GM23338 (cell line): ENCODE data around the gene TMEM255B. TPM values are rescaled to one million over a fixed set of nuclear protein-coding genes. Genes with fewer than 3 reads are reported as not detected.

Source experiments
- ATAC-seq: fragments of 200-7000 bp; cut with Tn5 transposase; 3 replicates; pipeline ENCODE4 v1.9.1; 2020
- DNase-seq: peaks from one replicate; pipeline ENCODE4 v3.0.0-alpha.2; 2015; ENCODE audit warnings: low spot score
- H2AFZ ChIP-seq: fragments of 200-600 bp; sonication (generic); 2 replicates; pipeline ENCODE4 v1.8.0; 2016; ENCODE audit warnings: antibody characterized with exemption, mild to moderate bottlenecking, moderate library complexity
- H3F3A ChIP-seq: fragments of 200-600 bp; sonication (generic); replicated peaks from 2 replicates; pipeline ENCODE4 v1.8.0; 2017; ENCODE audit warnings: antibody characterized with exemption, mixed run types, low read depth
- H3K27ac ChIP-seq: fragments of 200-600 bp; sonication (generic); 2 replicates; pipeline ENCODE4 v1.6.1; 2016; ENCODE audit warnings: low read depth
- H3K27me3 ChIP-seq: fragments of 200-600 bp; sonication (generic); 2 replicates; pipeline ENCODE4 v1.8.0; 2016; ENCODE audit warnings: mild to moderate bottlenecking, mixed run types, moderate library complexity; ENCODE audit not compliant: insufficient read depth
- H3K36me3 ChIP-seq: fragments of 200-600 bp; sonication (generic); 2 replicates; pipeline ENCODE4 v1.8.0; 2016; ENCODE audit warnings: mild to moderate bottlenecking; ENCODE audit not compliant: insufficient read depth
- H3K4me1 ChIP-seq: fragments of 200-600 bp; sonication (generic); 2 replicates; pipeline ENCODE4 v1.8.0; 2016; ENCODE audit warnings: mild to moderate bottlenecking, moderate library complexity; ENCODE audit not compliant: insufficient read depth
- H3K4me2 ChIP-seq: fragments of 200-600 bp; sonication (generic); 2 replicates; pipeline ENCODE4 v1.7.1; 2017; ENCODE audit warnings: mixed run types
- H3K4me3 ChIP-seq: fragments of 200-600 bp; sonication (generic); 2 replicates; pipeline ENCODE4 v1.6.1; 2016; ENCODE audit warnings: mixed run types
- H3K79me2 ChIP-seq: fragments of 200-600 bp; sonication (generic); replicated peaks from 2 replicates; pipeline ENCODE4 v1.8.0; 2017; ENCODE audit warnings: mild to moderate bottlenecking; ENCODE audit not compliant: insufficient read depth
- H3K9me2 ChIP-seq: fragments of 200-600 bp; sonication (generic); 2 replicates; pipeline ENCODE4 v1.8.0; 2017; ENCODE audit not compliant: insufficient read depth
- H4K20me1 ChIP-seq: fragments of 200-600 bp; sonication (generic); replicated peaks from 2 replicates; pipeline ENCODE4 v1.8.0; 2017; ENCODE audit warnings: mild to moderate bottlenecking; ENCODE audit not compliant: insufficient read depth
- H3K27ac Mint-ChIP-seq: 2 replicates; pipeline ENCODE4 v1.8.0; 2020; ENCODE audit warnings: inconsistent platforms, mild to moderate bottlenecking, moderate library complexity, mixed read lengths
- H3K27me3 Mint-ChIP-seq: 3 replicates; pipeline ENCODE4 v1.8.0; 2022; ENCODE audit warnings: low read depth, mild to moderate bottlenecking, moderate library complexity, mixed read lengths, inconsistent platforms; ENCODE audit not compliant: insufficient read depth, poor library complexity
- H3K36me3 Mint-ChIP-seq: 3 replicates; pipeline ENCODE4 v1.8.0; 2021; ENCODE audit warnings: low read depth, mild to moderate bottlenecking, inconsistent platforms, moderate library complexity, mixed read lengths
- H3K4me1 Mint-ChIP-seq: 3 replicates; pipeline ENCODE4 v1.8.0; 2020; ENCODE audit warnings: mild to moderate bottlenecking, inconsistent platforms, mixed read lengths
- H3K4me3 Mint-ChIP-seq: 3 replicates; pipeline ENCODE4 v1.8.0; 2021; ENCODE audit warnings: moderate library complexity, mild to moderate bottlenecking, inconsistent platforms, mixed read lengths
- H3K9me3 Mint-ChIP-seq: 3 replicates; pipeline ENCODE4 v1.8.0; 2020; ENCODE audit warnings: moderate library complexity, mild to moderate bottlenecking, inconsistent platforms, mixed read lengths
- CREB1 ChIP-seq: fragments of 250-450 bp; sonication (Bioruptor Pico); IDR thresholded peaks from 2 replicates; pipeline ENCODE4 v1.5.0; 2020; ENCODE audit warnings: low read depth, mild to moderate bottlenecking, moderate library complexity
- ETS1 ChIP-seq: IDR thresholded peaks from 2 replicates; pipeline ENCODE4 v1.6.1; 2016; ENCODE audit warnings: antibody characterized with exemption
- EZH2 ChIP-seq: fragments of 200-600 bp; sonication (generic); IDR thresholded peaks from one replicate; pipeline ENCODE4 v1.8.0; 2017; ENCODE audit warnings: antibody characterized with exemption, mild to moderate bottlenecking, low read depth; ENCODE audit not compliant: unreplicated experiment
- EZH2phosphoT487 ChIP-seq: fragments of 200-600 bp; sonication (generic); IDR thresholded peaks from one replicate; pipeline ENCODE4 v1.8.1; 2018; ENCODE audit warnings: antibody characterized with exemption; ENCODE audit not compliant: unreplicated experiment
- JUNB ChIP-seq: IDR thresholded peaks from one replicate; pipeline ENCODE4 v1.6.1; 2016; ENCODE audit warnings: antibody characterized with exemption; ENCODE audit not compliant: unreplicated experiment
- NANOG ChIP-seq: IDR thresholded peaks from 2 replicates; pipeline ENCODE4 v1.6.1; 2016; ENCODE audit warnings: antibody characterized with exemption, borderline replicate concordance
- POLR2AphosphoS5 ChIP-seq: IDR thresholded peaks from 2 replicates; pipeline ENCODE4 v1.6.1; 2016; ENCODE audit warnings: antibody characterized with exemption, low read depth
- STAT1 ChIP-seq: IDR thresholded peaks from one replicate; pipeline ENCODE4 v1.6.1; 2016; ENCODE audit warnings: antibody characterized with exemption; ENCODE audit not compliant: unreplicated experiment
- ZNF114 ChIP-seq: fragments of 250-450 bp; sonication (Bioruptor Pico); IDR thresholded peaks from 2 replicates; pipeline ENCODE4 v1.5.0; 2020; ENCODE audit warnings: mild to moderate bottlenecking, moderate library complexity
- ZNF331 ChIP-seq: fragments of 250-450 bp; sonication (Bioruptor Pico); IDR thresholded peaks from 2 replicates; pipeline ENCODE4 v1.5.0; 2020; ENCODE audit warnings: low read depth, mild to moderate bottlenecking, moderate library complexity
- polyA plus RNA-seq: library from polyadenylated mRNA; unstranded; fragments of >200 nt; fragmentation: Nextera tagmentation; extraction: Ambion mirVana; gene quantifications from 2 replicates; pipeline ENCODE4 v1.2.1, GENCODE V29; 2016
- total RNA-seq: library from RNA; depleted of rRNA; stranded (reverse); fragments of >200 nt; shearing (Covaris generic); gene quantifications from 2 replicates; pipeline ENCODE4 v1.2.3, GENCODE V29; 2014
- TF ChIP-seq, protein P1 (sequence below), 2 experiments: fragments of 200-600 bp in 1 of 2; sonication (generic) in 1 of 2; conservative IDR thresholded peaks; 2 replicates each; pipeline versions ENCODE4 v1.5.1 to v1.6.1; 2016 to 2017; ENCODE audit warnings: antibody characterized with exemption in 2 of 2, low read depth in 2 of 2, mild to moderate bottlenecking in 2 of 2, moderate library complexity in 1 of 2
- TF ChIP-seq, protein P2 (sequence below): IDR thresholded peaks from one replicate; pipeline ENCODE4 v1.6.1; 2018; ENCODE audit warnings: antibody characterized with exemption; ENCODE audit not compliant: unreplicated experiment
- TF ChIP-seq, protein P3 (sequence below): fragments of 250-450 bp; sonication (Bioruptor Pico); IDR thresholded peaks from 2 replicates; pipeline ENCODE4 v1.5.0; 2020; ENCODE audit warnings: mild to moderate bottlenecking, moderate library complexity

TMEM255B gene
- total and polyA plus RNA-seq, 2 experiments from 2014 or later: 0.69 to 4.4 TPM

DNA sequence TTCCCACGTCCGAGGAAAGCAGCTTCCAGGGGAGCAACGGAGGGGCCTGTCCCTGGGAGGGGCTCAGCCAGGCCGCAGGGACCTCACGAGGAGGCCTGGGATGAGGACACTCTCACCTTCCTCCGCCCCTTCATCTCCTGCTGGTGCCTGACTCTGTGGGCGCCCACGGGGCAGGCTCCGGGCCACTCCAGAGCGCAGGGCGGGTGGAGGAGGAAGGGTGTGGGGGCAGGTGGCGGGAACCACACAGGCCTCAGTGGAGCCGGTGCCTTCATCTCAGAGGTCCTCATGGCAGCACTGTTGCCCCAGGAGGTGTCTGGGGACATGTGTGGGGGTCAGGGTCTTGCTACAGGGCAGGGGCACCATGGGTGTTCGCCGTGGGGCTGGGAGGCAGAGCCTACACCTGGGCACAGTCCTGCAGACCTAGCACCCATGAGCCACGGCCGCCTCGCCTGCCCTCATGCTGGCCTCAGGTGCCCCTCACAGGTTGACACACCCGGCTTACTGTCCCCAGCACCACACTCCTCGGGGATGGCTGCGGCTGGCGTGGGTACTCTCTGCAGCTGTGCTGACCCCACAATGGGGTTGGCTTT is 10.1 kb upstream of the TMEM255B start:
- H3K9me2 ChIP-seq: peaks cover 4% of the 10 kb centered on the region; the same call in 1 of the 2 replicates
- no peak overlapping the region for H3K4me3 ChIP-seq
- ATAC-seq (no peak), DNase-seq (no peak)
- peaks cover 14% of the 10 kb centered on the region; the same call in 2 of the 3 replicates for H3K36me3 Mint-ChIP-seq
- H3K4me3 Mint-ChIP-seq: no peak overlapping the region
- no peak overlapping the region for H2AFZ ChIP-seq
- no peak overlapping the region for H3K27ac ChIP-seq
- H3K79me2 ChIP-seq: no peaks in the 10 kb centered on the region
- H4K20me1 ChIP-seq: no peaks in the 10 kb centered on the region
- no peaks in the 10 kb centered on the region for H3K27me3 ChIP-seq
- no peaks in the 10 kb centered on the region for H3K4me1 ChIP-seq
- no peak for TF ChIP-seq STAT1
- no peak for TF ChIP-seq ETS1
- TF ChIP-seq, protein P1, sequence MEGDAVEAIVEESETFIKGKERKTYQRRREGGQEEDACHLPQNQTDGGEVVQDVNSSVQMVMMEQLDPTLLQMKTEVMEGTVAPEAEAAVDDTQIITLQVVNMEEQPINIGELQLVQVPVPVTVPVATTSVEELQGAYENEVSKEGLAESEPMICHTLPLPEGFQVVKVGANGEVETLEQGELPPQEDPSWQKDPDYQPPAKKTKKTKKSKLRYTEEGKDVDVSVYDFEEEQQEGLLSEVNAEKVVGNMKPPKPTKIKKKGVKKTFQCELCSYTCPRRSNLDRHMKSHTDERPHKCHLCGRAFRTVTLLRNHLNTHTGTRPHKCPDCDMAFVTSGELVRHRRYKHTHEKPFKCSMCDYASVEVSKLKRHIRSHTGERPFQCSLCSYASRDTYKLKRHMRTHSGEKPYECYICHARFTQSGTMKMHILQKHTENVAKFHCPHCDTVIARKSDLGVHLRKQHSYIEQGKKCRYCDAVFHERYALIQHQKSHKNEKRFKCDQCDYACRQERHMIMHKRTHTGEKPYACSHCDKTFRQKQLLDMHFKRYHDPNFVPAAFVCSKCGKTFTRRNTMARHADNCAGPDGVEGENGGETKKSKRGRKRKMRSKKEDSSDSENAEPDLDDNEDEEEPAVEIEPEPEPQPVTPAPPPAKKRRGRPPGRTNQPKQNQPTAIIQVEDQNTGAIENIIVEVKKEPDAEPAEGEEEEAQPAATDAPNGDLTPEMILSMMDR (conservative IDR thresholded peaks at IDR 0.05; ENCODE audit: low read depth in 2 of 2): no peak
- no peak for TF ChIP-seq ZNF114
- no peak for TF ChIP-seq EZH2
- TF ChIP-seq POLR2AphosphoS5: no peak
- TF ChIP-seq EZH2phosphoT487: no peak
- no peak for TF ChIP-seq ZNF331 (CRISPR knock-in tag)
- TF ChIP-seq NANOG: no peak
- no peak for TF ChIP-seq CREB1 (CRISPR knock-in tag)
- no peak for TF ChIP-seq JUNB
- TF ChIP-seq, protein P2, sequence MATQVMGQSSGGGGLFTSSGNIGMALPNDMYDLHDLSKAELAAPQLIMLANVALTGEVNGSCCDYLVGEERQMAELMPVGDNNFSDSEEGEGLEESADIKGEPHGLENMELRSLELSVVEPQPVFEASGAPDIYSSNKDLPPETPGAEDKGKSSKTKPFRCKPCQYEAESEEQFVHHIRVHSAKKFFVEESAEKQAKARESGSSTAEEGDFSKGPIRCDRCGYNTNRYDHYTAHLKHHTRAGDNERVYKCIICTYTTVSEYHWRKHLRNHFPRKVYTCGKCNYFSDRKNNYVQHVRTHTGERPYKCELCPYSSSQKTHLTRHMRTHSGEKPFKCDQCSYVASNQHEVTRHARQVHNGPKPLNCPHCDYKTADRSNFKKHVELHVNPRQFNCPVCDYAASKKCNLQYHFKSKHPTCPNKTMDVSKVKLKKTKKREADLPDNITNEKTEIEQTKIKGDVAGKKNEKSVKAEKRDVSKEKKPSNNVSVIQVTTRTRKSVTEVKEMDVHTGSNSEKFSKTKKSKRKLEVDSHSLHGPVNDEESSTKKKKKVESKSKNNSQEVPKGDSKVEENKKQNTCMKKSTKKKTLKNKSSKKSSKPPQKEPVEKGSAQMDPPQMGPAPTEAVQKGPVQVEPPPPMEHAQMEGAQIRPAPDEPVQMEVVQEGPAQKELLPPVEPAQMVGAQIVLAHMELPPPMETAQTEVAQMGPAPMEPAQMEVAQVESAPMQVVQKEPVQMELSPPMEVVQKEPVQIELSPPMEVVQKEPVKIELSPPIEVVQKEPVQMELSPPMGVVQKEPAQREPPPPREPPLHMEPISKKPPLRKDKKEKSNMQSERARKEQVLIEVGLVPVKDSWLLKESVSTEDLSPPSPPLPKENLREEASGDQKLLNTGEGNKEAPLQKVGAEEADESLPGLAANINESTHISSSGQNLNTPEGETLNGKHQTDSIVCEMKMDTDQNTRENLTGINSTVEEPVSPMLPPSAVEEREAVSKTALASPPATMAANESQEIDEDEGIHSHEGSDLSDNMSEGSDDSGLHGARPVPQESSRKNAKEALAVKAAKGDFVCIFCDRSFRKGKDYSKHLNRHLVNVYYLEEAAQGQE: no peak
- TF ChIP-seq, protein P3, sequence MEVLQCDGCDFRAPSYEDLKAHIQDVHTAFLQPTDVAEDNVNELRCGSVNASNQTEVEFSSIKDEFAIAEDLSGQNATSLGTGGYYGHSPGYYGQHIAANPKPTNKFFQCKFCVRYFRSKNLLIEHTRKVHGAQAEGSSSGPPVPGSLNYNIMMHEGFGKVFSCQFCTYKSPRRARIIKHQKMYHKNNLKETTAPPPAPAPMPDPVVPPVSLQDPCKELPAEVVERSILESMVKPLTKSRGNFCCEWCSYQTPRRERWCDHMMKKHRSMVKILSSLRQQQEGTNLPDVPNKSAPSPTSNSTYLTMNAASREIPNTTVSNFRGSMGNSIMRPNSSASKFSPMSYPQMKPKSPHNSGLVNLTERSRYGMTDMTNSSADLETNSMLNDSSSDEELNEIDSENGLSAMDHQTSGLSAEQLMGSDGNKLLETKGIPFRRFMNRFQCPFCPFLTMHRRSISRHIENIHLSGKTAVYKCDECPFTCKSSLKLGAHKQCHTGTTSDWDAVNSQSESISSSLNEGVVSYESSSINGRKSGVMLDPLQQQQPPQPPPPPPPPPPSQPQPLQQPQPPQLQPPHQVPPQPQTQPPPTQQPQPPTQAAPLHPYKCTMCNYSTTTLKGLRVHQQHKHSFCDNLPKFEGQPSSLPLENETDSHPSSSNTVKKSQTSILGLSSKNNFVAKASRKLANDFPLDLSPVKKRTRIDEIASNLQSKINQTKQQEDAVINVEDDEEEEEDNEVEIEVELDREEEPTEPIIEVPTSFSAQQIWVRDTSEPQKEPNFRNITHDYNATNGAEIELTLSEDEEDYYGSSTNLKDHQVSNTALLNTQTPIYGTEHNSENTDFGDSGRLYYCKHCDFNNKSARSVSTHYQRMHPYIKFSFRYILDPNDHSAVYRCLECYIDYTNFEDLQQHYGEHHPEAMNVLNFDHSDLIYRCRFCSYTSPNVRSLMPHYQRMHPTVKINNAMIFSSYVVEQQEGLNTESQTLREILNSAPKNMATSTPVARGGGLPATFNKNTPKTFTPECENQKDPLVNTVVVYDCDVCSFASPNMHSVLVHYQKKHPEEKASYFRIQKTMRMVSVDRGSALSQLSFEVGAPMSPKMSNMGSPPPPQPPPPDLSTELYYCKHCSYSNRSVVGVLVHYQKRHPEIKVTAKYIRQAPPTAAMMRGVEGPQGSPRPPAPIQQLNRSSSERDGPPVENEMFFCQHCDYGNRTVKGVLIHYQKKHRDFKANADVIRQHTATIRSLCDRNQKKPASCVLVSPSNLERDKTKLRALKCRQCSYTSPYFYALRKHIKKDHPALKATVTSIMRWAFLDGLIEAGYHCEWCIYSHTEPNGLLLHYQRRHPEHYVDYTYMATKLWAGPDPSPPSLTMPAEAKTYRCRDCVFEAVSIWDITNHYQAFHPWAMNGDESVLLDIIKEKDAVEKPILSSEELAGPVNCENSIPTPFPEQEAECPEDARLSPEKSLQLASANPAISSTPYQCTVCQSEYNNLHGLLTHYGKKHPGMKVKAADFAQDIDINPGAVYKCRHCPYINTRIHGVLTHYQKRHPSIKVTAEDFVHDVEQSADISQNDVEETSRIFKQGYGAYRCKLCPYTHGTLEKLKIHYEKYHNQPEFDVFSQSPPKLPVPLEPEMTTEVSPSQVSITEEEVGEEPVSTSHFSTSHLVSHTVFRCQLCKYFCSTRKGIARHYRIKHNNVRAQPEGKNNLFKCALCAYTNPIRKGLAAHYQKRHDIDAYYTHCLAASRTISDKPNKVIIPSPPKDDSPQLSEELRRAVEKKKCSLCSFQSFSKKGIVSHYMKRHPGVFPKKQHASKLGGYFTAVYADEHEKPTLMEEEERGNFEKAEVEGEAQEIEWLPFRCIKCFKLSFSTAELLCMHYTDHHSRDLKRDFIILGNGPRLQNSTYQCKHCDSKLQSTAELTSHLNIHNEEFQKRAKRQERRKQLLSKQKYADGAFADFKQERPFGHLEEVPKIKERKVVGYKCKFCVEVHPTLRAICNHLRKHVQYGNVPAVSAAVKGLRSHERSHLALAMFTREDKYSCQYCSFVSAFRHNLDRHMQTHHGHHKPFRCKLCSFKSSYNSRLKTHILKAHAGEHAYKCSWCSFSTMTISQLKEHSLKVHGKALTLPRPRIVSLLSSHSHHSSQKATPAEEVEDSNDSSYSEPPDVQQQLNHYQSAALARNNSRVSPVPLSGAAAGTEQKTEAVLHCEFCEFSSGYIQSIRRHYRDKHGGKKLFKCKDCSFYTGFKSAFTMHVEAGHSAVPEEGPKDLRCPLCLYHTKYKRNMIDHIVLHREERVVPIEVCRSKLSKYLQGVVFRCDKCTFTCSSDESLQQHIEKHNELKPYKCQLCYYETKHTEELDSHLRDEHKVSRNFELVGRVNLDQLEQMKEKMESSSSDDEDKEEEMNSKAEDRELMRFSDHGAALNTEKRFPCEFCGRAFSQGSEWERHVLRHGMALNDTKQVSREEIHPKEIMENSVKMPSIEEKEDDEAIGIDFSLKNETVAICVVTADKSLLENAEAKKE (CRISPR knock-in tag): no peak
- peaks cover 3% of the 10 kb centered on the region; the same call in 1 of the 3 replicates for H3K4me1 Mint-ChIP-seq
- peaks cover 18% of the 10 kb centered on the region for H3K9me3 Mint-ChIP-seq
- peaks cover 25% of the 10 kb centered on the region for H3F3A ChIP-seq
- H3K4me2 ChIP-seq: no peak overlapping the region
- H3K27ac Mint-ChIP-seq: no peak overlapping the region
- no peaks in the 10 kb centered on the region for H3K36me3 ChIP-seq
- peaks cover 17% of the 10 kb centered on the region for H3K27me3 Mint-ChIP-seq
